Stimulated activated CD8-positive, alpha-beta memory T cell treated with anti-CD3 and anti-CD28 coated beads, Interleukin-7, amount 100 ng/mL, for 24 hours (primary cell): ENCODE results near the gene LMCD1.

ENCODE experiments used
- DNase-seq: peaks from one replicate; pipeline ENCODE4 v3.0.0-alpha.2; 2020; ENCODE audit warnings: low read depth

LMCD1 gene

DNA sequence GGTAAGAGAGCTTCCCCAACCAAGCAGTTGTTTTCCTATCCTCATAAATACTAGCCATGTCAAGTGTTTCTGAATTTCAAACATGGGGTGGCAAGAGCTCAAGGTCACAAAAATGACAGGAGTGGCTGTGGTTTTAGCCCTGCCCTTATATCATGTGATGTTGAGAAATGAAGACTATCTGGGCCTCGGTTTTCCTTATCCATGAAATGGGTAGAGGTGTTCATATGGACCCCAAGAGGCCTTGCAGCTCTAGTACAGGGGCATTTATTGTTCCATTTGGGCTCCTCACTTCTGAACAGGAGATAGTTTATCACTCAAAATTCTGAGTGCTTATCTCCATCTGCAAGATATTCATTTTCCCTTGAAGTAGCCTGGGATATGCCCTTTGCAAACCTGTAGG lies 35.8 kb downstream of the LMCD1 start:
- DNase-seq: no peak

GRCh38 chr3:8538223-8538622 lies 36.6 kb downstream of the LMCD1 start:
- no peak for DNase-seq

DNA sequence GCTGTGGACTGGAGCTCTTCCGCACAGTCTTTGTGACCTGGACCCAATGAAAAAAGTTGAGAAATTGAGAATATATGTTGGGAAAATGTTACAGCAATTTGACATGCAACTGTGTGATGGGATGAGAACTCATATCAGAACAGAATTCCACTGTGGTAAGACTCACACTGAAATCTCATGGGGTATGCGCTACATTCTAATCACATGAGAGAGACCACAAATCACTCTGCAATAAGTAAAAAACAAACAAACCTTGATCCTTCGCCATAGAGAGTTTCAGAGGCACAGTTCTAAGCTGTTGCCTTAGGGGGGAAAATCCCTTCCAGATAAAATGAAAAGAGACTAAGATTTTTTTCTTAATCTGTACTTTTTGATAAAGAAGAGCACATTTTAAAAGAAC lies 37.3 kb downstream of the LMCD1 start:
- no peak for DNase-seq

GRCh38 chr3:8539419-8539818 lies 37.8 kb downstream of the LMCD1 start:
- DNase-seq: no peak

- DNase-seq: no peak
Measured at GRCh38 chr3:8540456-8540855, 38.8 kb downstream of the LMCD1 start.

GRCh38 chr3:8541486-8541885 lies 39.9 kb downstream of the LMCD1 start:
- DNase-seq: no peak

- no peak for DNase-seq
Measured at GRCh38 chr3:8542190-8543135, 40.8 kb downstream of the LMCD1 start.

- no peak for DNase-seq
Measured at GRCh38 chr3:8546609-8547008, 45.0 kb downstream of the LMCD1 start.

DNA sequence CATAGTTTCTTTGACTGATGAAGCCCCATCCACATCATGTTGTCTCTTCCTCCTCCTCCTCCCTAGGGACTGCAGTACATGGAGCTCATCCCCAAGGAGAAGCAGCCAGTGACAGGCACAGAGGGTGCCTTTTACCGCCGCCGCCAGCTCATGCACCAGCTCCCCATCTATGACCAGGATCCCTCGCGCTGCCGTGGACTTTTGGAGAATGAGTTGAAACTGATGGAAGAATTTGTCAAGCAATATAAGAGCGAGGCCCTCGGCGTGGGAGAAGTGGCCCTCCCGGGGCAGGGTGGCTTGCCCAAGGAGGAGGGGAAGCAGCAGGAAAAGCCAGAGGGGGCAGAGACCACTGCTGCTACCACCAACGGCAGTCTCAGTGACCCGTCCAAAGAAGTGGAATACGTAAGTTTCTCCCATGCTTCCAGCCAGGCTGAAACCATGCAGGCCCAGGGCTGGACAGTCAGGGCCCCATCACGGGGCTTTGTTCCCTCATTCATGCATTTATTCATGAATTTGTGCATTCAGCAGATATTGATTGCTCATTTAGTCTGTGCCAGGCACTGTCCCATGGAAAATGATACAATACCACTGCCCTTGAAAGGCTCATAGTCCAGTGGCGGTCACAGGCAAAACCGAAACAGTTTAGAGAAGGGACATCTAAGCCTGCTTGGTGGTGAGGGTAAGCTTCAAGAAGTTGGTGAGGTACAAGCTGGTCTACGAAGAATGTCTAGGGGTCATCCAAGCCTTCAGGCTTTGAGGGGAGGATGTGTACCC lies 47.1 kb downstream of the LMCD1 start:
- DNase-seq: no peak

DNA sequence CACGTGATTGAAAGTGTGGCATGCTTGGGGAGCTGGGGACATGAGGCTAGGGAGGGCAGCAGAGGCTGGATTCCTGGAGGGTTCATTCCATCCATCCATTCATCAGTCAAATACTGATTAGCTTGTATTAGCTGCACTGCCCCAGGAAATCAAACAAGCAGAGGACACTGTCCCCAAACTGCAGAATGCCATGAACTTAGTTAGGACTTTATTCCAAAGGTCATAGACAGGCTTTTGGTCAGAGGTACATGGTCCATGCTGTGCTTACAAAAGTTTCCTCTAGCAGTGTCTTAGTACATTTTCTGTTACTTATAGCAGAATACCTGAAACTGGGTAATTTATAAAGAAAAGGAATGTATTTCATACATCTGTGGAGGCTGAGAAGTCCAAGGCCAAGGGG lies 47.7 kb downstream of the LMCD1 start:
- no peak for DNase-seq

- DNase-seq: no peak
Measured at GRCh38 chr3:8550611-8551010, 49.0 kb downstream of the LMCD1 start.

DNA sequence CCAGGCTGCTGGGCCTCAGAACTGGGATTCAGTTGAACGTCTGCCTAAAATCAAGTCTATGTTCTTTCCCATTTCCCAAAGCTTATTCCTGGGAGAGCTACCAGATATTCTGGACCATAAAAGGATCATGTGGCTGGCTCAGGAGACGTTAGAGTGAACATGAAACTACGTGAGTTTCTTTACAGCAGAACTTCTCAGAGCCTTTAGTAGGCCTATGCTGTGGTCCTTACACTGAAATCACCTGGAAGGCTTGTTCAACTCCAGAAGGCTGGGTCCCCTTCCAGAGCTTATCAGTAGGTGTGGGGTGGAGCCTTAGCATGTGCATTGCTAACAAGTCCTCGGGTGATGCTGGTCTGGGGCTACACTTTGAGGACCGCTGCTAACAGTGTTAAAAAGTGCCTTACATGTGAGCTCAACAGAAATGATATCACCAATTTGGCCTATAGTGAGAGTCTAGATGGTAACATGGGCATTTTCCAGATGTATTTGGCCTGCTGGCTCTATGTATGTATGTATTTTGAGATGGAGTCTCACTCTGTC lies 50.7 kb downstream of the LMCD1 start:
- no peak for DNase-seq

GRCh38 chr3:8553405-8553804 lies 51.8 kb downstream of the LMCD1 start:
- no peak for DNase-seq

DNA sequence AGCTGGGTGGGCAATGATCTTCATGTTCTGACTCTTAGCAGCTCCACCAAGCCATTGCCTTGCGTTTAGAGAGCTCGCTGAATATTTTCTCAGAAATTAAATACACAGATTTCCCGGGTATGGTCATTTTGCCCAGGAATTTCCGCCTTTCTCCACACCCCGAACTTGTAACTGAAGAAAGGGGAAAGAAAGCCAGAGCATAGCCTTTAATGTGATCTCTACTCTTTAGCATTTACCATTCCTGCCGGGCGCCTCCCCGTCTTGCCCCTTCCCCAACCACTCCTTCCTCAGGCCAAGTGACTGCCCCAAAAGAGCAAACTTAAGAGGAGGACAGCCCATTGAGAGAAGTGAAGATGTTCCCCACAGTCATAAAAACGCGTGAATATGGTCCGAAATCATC lies 53.1 kb downstream of the LMCD1 start:
- no peak for DNase-seq

DNA sequence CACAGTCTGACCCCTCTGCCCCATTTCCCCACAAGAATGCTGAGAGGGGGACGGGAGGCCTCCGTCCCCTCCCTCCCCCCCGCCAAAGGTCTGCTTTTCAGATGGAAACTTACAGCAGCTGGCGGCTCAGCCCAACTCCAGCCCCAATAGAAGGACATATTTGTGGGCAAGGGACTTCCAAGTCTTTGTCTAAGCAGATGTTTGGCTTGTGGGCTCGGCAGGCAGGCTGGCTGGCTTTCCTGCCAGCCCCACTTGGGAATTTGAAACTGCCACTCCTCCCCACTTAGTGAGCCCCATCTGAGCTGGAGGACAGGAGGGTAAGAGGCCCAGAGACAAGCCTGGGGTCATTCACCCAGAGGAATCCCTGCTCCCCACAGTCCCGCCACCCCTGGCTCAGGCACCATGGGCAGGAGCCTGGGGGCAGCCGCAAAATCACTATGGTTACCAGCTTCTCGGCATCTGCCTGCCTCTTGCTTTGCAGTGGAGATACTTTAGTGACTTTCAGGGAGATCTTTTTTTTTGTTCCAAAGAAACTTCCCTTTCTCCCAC lies 53.6 kb downstream of the LMCD1 start:
- no peak for DNase-seq

GRCh38 chr3:8555725-8556472 lies 54.3 kb downstream of the LMCD1 start:
- no peak for DNase-seq

- no peak for DNase-seq
Measured at GRCh38 chr3:8556473-8556869, 54.8 kb downstream of the LMCD1 start.

DNA sequence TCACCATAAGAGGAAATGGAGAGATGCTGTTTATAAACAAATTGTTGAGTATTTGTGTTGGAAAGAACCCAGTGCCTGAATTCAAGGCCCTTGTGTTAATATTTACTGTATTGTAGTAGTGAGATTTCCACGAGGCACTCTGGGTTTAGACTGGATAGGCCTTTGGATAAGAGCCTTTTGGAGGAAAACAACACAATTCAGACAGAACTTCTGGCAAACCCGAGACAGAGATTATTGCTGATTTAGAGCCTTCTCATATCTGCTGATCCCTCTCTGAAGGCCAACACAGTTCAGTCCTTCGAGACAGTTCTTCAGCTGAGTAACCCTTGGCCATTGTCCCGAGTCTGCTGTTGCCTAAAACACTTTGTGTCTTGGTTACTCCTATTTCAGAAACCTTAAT lies 55.7 kb downstream of the LMCD1 start:
- no peak for DNase-seq

GRCh38 chr3:8558645-8559044 lies 57.0 kb downstream of the LMCD1 start:
- no peak for DNase-seq

DNA sequence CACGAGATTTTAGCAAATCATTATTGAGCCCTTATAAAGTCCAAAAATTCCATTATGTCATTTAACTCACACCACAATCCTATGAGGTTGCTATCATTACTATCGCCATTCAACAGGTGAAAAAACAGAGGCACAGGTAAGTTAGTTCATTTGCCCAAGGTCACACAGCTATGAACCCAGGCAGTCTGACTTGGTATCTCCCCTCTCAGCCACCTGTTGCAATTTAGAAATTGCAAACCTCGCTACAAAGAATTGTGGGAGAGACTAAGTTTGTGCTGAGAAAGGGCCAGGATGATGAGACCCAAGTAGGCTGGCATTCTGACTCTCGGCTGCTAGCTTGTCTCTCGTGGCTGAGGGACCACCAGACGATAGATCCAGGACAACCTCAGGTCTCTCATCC lies 57.7 kb downstream of the LMCD1 start:
- DNase-seq: no peak

- DNase-seq: no peak
Measured at GRCh38 chr3:8560366-8561007, 58.9 kb downstream of the LMCD1 start.
